GM19467 (cell line): ENCODE measurements around the gene DAZAP1.

Experiments used
- ATAC-seq: cut with Tn5 transposase; IDR thresholded peaks from one replicate; pipeline ENCODE4 v1.9.1; 2021; ENCODE audit warnings: mild to moderate bottlenecking, moderate library complexity; ENCODE audit not compliant: unreplicated experiment

The DAZAP1 gene

GRCh38 chr19:1424192-1424955 is 17.0 kb downstream of the DAZAP1 start:
- ATAC-seq: no peak

GRCh38 chr19:1425102-1425837 is 17.9 kb downstream of the DAZAP1 start:
- no peak for ATAC-seq

- ATAC-seq: no peak
Observed at GRCh38 chr19:1425902-1426301, 18.5 kb downstream of the DAZAP1 start.

- no peak for ATAC-seq
Observed at GRCh38 chr19:1426736-1427135, 19.4 kb downstream of the DAZAP1 start.

GRCh38 chr19:1427221-1427920 is 20.0 kb downstream of the DAZAP1 start:
- ATAC-seq: no peak

GRCh38 chr19:1428738-1429391 is 21.5 kb downstream of the DAZAP1 start:
- no peak for ATAC-seq

- no peak for ATAC-seq
Observed at GRCh38 chr19:1429750-1430149, 22.4 kb downstream of the DAZAP1 start.

GRCh38 chr19:1430246-1430645 is 22.9 kb downstream of the DAZAP1 start:
- ATAC-seq: no peak

GRCh38 chr19:1431759-1432506 is 24.5 kb downstream of the DAZAP1 start:
- no peak for ATAC-seq

GRCh38 chr19:1432507-1432887 is 25.1 kb downstream of the DAZAP1 start:
- no peak for ATAC-seq

GRCh38 chr19:1433119-1434039 is 26.0 kb downstream of the DAZAP1 start:
- no peak for ATAC-seq

- ATAC-seq: no peak
Observed at GRCh38 chr19:1434040-1434366, 26.6 kb downstream of the DAZAP1 start.

GRCh38 chr19:1434577-1435060 is 27.2 kb downstream of the DAZAP1 start:
- ATAC-seq: no peak

- ATAC-seq: no peak
Observed at GRCh38 chr19:1435378-1435989, 28.1 kb downstream of the DAZAP1 start.

- peak; percentile 8 for ATAC-seq
Observed at GRCh38 chr19:1437609-1438008, 30.2 kb downstream of the DAZAP1 start.

- peak; percentile 86 for ATAC-seq
Observed at GRCh38 chr19:1438035-1438932, 30.9 kb downstream of the DAZAP1 start, which contains the start of gene RPS15. Gene RPS15, plus strand, starts transcription at chr19:1438396. Its CDS starts 30 bp downstream, at chr19:1438426.

- no peak for ATAC-seq
Observed at GRCh38 chr19:1438933-1439354, 31.6 kb downstream of the DAZAP1 start.
